HepG2 (cell line): Measurements from ENCODE around the gene C16orf54. TPM values are rescaled to one million over a fixed set of nuclear protein-coding genes. Genes with fewer than 3 reads are reported as not detected.

Source experiments
- AKAP8 ChIP-seq: sonication (generic); formaldehyde crosslinking; IDR thresholded peaks from 2 replicates; pipeline ENCODE4 v1.5.1; 2020; ENCODE audit warnings: mild to moderate bottlenecking, missing genetic modification reagents
- BRCA1 ChIP-seq: sonication (generic); formaldehyde crosslinking; IDR thresholded peaks from 2 replicates; pipeline ENCODE4 v1.4.0; 2020; ENCODE audit warnings: missing genetic modification reagents
- CCAR2 ChIP-seq: fragments of 200-400 bp; formaldehyde crosslinking; optimal IDR thresholded peaks from 2 replicates; pipeline ENCODE3; 2018; ENCODE audit warnings: low read depth, mild to moderate bottlenecking, low read length, moderate library complexity
- FOXJ3 ChIP-seq: sonication (generic); formaldehyde crosslinking; IDR thresholded peaks from 2 replicates; pipeline ENCODE4 v1.4.0; 2020; ENCODE audit warnings: missing genetic modification reagents, mild to moderate bottlenecking, borderline replicate concordance
- KLF13 ChIP-seq: sonication (generic); formaldehyde crosslinking; IDR thresholded peaks from 2 replicates; pipeline ENCODE4 v1.4.0; 2020; ENCODE audit warnings: mild to moderate bottlenecking, missing genetic modification reagents
- NR1H2 ChIP-seq: sonication (generic); formaldehyde crosslinking; IDR thresholded peaks from 2 replicates; pipeline ENCODE4 v1.8.1; 2022; ENCODE audit warnings: low read depth, missing genetic modification reagents, borderline replicate concordance
- POLR2A ChIP-seq, 2 experiments: IDR thresholded peaks; 2 replicates each; pipeline ENCODE4 v1.6.1; 2011; ENCODE audit warnings: low read depth in 2 of 2, low read length in 2 of 2, mild to moderate bottlenecking in 1 of 2, moderate library complexity in 1 of 2; ENCODE audit not compliant: insufficient read depth in 1 of 2
- SRSF1 ChIP-seq: fragments of 200-400 bp; formaldehyde crosslinking; optimal IDR thresholded peaks from 2 replicates; pipeline ENCODE3; 2017; ENCODE audit warnings: mild to moderate bottlenecking, low read depth, low read length, moderate library complexity
- SSRP1 ChIP-seq: IDR thresholded peaks from 2 replicates; pipeline ENCODE4 v1.6.1; 2016; ENCODE audit warnings: control low read depth
- TOPORS ChIP-seq: sonication (generic); formaldehyde crosslinking; IDR thresholded peaks from 2 replicates; pipeline ENCODE4 v1.8.0; 2023; ENCODE audit warnings: mild to moderate bottlenecking, missing genetic modification reagents
- ZNF776 ChIP-seq: sonication (generic); formaldehyde crosslinking; IDR thresholded peaks from 2 replicates; pipeline ENCODE4 v1.4.0; 2020; ENCODE audit warnings: mild to moderate bottlenecking, missing genetic modification reagents
- polyA plus RNA-seq, 8 experiments: library from polyadenylated mRNA; depleted of rRNA in 3 of 8; stranded (reverse) in 7 of 8; unstranded in 1 of 8; fragments of >200 nt; fragmentation: Illumina TruSeq in 4 of 8; extraction: Trizol in 4 of 8; gene quantifications; 2 replicates each; pipeline versions ENCODE4 v1.2.1 to v1.2.3, GENCODE V29; 2011 to 2016; ENCODE audit warnings: low read depth in 4 of 8, missing spikeins in 1 of 8, mixed read lengths in 1 of 8; ENCODE audit not compliant: insufficient read depth in 1 of 8
- total RNA-seq, 5 experiments: library from RNA; depleted of rRNA; stranded (reverse); fragments of >200 nt; fragmentation: Illumina TruSeq; extraction: Trizol; gene quantifications; 2 replicates each; pipeline ENCODE4 v1.2.3, GENCODE V29; 2016; ENCODE audit warnings: low read depth in 1 of 5
- TF ChIP-seq, protein P1 (sequence below): sonication (generic); formaldehyde crosslinking; IDR thresholded peaks from 2 replicates; pipeline ENCODE4 v1.5.0; 2020; ENCODE audit warnings: missing genetic modification reagents
- TF ChIP-seq, protein P2 (sequence below): sonication (generic); formaldehyde crosslinking; IDR thresholded peaks from 2 replicates; pipeline ENCODE4 v1.8.1; 2023; ENCODE audit warnings: mild to moderate bottlenecking, moderate library complexity, missing genetic modification reagents
- TF ChIP-seq, protein P3 (sequence below): sonication (generic); formaldehyde crosslinking; IDR thresholded peaks from 2 replicates; pipeline ENCODE4 v1.4.0; 2020; ENCODE audit warnings: missing genetic modification reagents; ENCODE audit errors: not compliant biosample characterization
- TF ChIP-seq, protein P4 (sequence below): sonication (generic); formaldehyde crosslinking; IDR thresholded peaks from 2 replicates; pipeline ENCODE4 v1.4.0; 2020; ENCODE audit warnings: missing genetic modification reagents
- TF ChIP-seq, protein P5 (sequence below): sonication (generic); formaldehyde crosslinking; IDR thresholded peaks from 2 replicates; pipeline ENCODE4; 2020; ENCODE audit warnings: missing genetic modification reagents, mild to moderate bottlenecking, borderline replicate concordance
- TF ChIP-seq, protein P6 (sequence below): IDR thresholded peaks from 2 replicates; pipeline ENCODE4 v1.6.1; 2018; ENCODE audit warnings: missing genetic modification reagents, mild to moderate bottlenecking, missing compliant biosample characterization

C16orf54 gene
- total and polyA plus RNA-seq, 2 of the 13 experiments (the other 11 are each of a cell fraction or from before 2014, with no cell fraction given) = not detected

DNA sequence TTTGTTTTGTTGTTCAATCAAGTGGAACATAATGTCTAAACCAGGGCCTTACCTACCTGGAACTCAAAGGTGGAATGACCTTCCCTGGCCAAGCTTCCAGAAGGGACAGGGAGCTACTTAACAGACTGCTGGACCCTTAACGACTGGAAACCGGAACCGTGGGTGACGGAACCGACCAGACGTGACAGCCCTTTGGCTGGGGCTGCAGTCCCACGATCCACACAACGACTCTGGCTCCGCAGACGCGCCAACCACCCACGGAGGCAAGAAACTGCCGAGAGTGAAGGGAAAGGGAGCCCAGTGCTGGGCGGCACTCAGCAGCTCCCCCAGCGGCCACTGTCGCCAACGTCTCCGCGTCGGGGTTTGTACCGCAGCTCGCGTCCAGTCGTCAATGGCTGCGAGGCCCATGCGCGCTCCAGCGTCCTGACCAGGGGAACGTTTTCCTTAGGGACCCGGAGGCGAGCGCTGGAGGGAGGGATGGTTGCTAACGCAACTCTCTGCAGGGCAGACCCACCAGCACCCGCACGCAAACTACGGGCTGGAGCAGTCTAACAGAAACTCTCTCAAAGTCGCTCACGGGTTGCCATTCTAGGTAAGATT lies 39.2 kb upstream of the C16orf54 start (continued):
- TF ChIP-seq, protein P1, sequence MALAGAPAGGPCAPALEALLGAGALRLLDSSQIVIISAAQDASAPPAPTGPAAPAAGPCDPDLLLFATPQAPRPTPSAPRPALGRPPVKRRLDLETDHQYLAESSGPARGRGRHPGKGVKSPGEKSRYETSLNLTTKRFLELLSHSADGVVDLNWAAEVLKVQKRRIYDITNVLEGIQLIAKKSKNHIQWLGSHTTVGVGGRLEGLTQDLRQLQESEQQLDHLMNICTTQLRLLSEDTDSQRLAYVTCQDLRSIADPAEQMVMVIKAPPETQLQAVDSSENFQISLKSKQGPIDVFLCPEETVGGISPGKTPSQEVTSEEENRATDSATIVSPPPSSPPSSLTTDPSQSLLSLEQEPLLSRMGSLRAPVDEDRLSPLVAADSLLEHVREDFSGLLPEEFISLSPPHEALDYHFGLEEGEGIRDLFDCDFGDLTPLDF = no peak
- no peak for TF ChIP-seq CCAR2
- TF ChIP-seq NR1H2 (CRISPR knock-in tag) = no peak
- TF ChIP-seq FOXJ3 (CRISPR knock-in tag) = no peak
- TF ChIP-seq, protein P2, sequence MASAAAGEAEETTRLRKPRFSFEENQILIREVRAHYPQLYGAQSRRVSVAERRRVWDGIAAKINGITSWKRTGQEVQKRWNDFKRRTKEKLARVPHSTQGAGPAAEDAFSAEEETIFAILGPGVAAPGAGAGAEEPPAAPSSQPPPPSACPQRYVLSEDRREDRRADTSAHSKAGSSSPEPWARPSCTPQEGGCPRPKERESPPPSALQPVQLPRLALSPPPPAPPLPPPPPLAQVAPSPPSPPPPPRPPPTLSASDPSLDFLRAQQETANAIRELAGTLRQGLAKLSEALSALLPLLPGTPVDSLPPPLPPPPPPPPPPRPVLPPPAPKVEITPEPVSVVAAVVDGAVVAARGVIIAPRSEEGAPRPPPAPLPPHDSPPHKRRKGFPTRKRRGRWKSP (CRISPR knock-in tag) = 0 out of 2 replicates have a peak, but pooled peaks have one; percentile 47
- TF ChIP-seq, protein P3, sequence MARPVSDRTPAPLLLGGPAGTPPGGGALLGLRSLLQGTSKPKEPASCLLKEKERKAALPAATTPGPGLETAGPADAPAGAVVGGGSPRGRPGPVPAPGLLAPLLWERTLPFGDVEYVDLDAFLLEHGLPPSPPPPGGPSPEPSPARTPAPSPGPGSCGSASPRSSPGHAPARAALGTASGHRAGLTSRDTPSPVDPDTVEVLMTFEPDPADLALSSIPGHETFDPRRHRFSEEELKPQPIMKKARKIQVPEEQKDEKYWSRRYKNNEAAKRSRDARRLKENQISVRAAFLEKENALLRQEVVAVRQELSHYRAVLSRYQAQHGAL (CRISPR knock-in tag) = no peak
- TF ChIP-seq TOPORS = 0 out of 2 replicates have a peak, but pooled peaks have one; percentile 17
- TF ChIP-seq, protein P4, sequence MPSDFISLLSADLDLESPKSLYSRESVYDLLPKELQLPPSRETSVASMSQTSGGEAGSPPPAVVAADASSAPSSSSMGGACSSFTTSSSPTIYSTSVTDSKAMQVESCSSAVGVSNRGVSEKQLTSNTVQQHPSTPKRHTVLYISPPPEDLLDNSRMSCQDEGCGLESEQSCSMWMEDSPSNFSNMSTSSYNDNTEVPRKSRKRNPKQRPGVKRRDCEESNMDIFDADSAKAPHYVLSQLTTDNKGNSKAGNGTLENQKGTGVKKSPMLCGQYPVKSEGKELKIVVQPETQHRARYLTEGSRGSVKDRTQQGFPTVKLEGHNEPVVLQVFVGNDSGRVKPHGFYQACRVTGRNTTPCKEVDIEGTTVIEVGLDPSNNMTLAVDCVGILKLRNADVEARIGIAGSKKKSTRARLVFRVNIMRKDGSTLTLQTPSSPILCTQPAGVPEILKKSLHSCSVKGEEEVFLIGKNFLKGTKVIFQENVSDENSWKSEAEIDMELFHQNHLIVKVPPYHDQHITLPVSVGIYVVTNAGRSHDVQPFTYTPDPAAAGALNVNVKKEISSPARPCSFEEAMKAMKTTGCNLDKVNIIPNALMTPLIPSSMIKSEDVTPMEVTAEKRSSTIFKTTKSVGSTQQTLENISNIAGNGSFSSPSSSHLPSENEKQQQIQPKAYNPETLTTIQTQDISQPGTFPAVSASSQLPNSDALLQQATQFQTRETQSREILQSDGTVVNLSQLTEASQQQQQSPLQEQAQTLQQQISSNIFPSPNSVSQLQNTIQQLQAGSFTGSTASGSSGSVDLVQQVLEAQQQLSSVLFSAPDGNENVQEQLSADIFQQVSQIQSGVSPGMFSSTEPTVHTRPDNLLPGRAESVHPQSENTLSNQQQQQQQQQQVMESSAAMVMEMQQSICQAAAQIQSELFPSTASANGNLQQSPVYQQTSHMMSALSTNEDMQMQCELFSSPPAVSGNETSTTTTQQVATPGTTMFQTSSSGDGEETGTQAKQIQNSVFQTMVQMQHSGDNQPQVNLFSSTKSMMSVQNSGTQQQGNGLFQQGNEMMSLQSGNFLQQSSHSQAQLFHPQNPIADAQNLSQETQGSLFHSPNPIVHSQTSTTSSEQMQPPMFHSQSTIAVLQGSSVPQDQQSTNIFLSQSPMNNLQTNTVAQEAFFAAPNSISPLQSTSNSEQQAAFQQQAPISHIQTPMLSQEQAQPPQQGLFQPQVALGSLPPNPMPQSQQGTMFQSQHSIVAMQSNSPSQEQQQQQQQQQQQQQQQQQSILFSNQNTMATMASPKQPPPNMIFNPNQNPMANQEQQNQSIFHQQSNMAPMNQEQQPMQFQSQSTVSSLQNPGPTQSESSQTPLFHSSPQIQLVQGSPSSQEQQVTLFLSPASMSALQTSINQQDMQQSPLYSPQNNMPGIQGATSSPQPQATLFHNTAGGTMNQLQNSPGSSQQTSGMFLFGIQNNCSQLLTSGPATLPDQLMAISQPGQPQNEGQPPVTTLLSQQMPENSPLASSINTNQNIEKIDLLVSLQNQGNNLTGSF = no peak
- TF ChIP-seq, protein P5, sequence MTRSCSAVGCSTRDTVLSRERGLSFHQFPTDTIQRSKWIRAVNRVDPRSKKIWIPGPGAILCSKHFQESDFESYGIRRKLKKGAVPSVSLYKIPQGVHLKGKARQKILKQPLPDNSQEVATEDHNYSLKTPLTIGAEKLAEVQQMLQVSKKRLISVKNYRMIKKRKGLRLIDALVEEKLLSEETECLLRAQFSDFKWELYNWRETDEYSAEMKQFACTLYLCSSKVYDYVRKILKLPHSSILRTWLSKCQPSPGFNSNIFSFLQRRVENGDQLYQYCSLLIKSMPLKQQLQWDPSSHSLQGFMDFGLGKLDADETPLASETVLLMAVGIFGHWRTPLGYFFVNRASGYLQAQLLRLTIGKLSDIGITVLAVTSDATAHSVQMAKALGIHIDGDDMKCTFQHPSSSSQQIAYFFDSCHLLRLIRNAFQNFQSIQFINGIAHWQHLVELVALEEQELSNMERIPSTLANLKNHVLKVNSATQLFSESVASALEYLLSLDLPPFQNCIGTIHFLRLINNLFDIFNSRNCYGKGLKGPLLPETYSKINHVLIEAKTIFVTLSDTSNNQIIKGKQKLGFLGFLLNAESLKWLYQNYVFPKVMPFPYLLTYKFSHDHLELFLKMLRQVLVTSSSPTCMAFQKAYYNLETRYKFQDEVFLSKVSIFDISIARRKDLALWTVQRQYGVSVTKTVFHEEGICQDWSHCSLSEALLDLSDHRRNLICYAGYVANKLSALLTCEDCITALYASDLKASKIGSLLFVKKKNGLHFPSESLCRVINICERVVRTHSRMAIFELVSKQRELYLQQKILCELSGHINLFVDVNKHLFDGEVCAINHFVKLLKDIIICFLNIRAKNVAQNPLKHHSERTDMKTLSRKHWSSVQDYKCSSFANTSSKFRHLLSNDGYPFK (CRISPR knock-in tag) = no peak
- no peak for TF ChIP-seq SRSF1
- no peak for TF ChIP-seq POLR2A (IDR thresholded peaks at IDR 0.05; ENCODE audit: insufficient read depth in 1 of 2, low read depth in 2 of 2, low read length in 2 of 2)
- TF ChIP-seq, protein P6, sequence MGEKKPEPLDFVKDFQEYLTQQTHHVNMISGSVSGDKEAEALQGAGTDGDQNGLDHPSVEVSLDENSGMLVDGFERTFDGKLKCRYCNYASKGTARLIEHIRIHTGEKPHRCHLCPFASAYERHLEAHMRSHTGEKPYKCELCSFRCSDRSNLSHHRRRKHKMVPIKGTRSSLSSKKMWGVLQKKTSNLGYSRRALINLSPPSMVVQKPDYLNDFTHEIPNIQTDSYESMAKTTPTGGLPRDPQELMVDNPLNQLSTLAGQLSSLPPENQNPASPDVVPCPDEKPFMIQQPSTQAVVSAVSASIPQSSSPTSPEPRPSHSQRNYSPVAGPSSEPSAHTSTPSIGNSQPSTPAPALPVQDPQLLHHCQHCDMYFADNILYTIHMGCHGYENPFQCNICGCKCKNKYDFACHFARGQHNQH (CRISPR knock-in tag) = peak; percentile 37; the same call in 1 of the 2 replicates
- TF ChIP-seq AKAP8 (CRISPR knock-in tag) = no peak
- TF ChIP-seq BRCA1 (CRISPR knock-in tag) = no peak
- peak; percentile 87 for TF ChIP-seq SSRP1 (CRISPR knock-in tag)
- TF ChIP-seq ZNF776 (CRISPR knock-in tag) = no peak; the same call in 1 of the 2 replicates
- no peak for TF ChIP-seq KLF13 (CRISPR knock-in tag)
